ENCODE data around the gene GALNT5.

GALNT5 gene

DNA sequence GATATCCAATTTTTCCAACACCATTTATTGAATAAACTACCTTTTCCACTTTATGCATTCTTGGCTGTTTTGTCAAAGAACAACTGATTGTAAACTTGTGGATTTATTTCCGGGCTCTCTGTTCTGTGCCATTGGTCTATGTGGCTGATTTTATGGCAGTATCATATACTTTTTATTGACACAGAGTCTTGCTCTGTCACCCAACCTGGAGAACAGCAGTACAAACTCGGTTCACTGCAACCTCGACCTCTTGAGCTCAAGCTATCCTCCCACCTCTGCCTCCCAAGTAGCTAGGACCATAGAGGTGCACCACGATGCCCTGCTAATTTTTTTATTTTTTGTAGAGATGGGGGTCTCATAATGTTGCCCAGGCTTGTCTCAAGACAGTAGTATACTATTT lies 6.7 kb upstream of the GALNT5 start:
- H3K4me3 ChIP-seq (replicated peaks in 1 of 2; ENCODE audit: low read depth in 2 of 2, low read length in 2 of 2), result no peak overlapping the region
- DNase-seq (ENCODE audit: low read depth in 2 of 2), result no peak
- no peak for TF ChIP-seq CTCF (IDR thresholded peaks at IDR 0.05; ENCODE audit: low read depth, low read length)

GRCh38 chr2:157251932-157252331 lies 5.6 kb upstream of the GALNT5 start:
- no peak for DNase-seq (ENCODE audit: low read depth in 2 of 2)
- no peak for TF ChIP-seq CTCF (IDR thresholded peaks at IDR 0.05; ENCODE audit: low read depth, low read length)
- H3K4me3 ChIP-seq (replicated peaks in 1 of 2; ENCODE audit: low read depth in 2 of 2, low read length in 2 of 2), result no peak overlapping the region

DNA sequence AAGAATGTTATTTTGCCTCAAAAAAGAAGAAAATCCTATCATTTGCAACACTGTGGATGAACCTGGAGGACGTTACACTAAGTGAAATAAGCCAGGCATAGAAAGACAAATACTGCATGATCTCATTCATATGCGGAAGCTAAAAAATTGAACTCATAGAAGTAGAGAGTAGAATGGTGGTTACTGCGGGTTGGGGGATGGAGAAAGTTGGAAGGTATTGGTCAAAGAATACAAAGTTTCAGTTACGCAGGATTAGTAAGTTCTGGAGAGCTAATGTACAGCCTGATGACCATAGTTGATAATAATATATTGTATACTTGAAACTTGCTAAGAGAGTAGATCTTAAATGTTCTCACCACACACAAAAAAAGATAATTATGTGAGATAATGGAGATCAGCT lies 5.0 kb upstream of the GALNT5 start:
- no peak for DNase-seq (ENCODE audit: low read depth in 2 of 2)
- TF ChIP-seq CTCF (IDR thresholded peaks at IDR 0.05; ENCODE audit: low read depth, low read length), result no peak
- no peak overlapping the region for H3K4me3 ChIP-seq (replicated peaks in 1 of 2; ENCODE audit: low read depth in 2 of 2, low read length in 2 of 2)

- peak in 1 of 2 donors; percentile 53 for DNase-seq (ENCODE audit: low read depth in 2 of 2)
- H3K4me3 ChIP-seq (replicated peaks in 1 of 2; ENCODE audit: low read depth in 2 of 2, low read length in 2 of 2), result no peak overlapping the region
- TF ChIP-seq CTCF (IDR thresholded peaks at IDR 0.05; ENCODE audit: low read depth, low read length), result no peak
Measured at GRCh38 chr2:157254041-157254440, 3.5 kb upstream of the GALNT5 start.

- TF ChIP-seq CTCF (IDR thresholded peaks at IDR 0.05; ENCODE audit: low read depth, low read length), result no peak
- DNase-seq (ENCODE audit: low read depth in 2 of 2), result no peak
- H3K4me3 ChIP-seq (replicated peaks in 1 of 2; ENCODE audit: low read depth in 2 of 2, low read length in 2 of 2), result no peak overlapping the region
Measured at GRCh38 chr2:157255746-157256145, 1.8 kb upstream of the GALNT5 start.

DNA sequence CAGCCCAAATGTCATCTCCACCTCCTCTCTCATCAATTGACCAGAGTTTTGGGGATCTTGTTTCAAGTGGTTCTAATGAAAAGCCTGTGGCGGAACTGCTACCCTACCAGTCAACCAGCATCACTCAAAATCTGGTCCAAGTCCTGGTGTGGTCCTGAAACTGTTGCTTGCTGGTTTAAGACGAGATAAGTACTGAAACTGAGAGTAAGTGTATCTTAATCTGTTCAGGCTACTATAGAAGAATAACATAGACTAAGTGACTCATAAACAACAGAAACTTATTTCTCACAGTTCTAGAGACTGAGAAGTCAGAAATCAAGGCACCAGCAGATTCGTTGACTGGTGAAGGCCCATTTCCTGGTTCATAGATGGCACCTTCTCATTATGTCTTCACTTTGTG lies 879 bp upstream of the GALNT5 start:
- TF ChIP-seq CTCF (IDR thresholded peaks at IDR 0.05; ENCODE audit: low read depth, low read length), result no peak
- no peak overlapping the region for H3K4me3 ChIP-seq (replicated peaks in 1 of 2; ENCODE audit: low read depth in 2 of 2, low read length in 2 of 2)
- peak in 1 of 2 donors; percentile 32 for DNase-seq (ENCODE audit: low read depth in 2 of 2)

Data from cardiac fibroblast (primary cell).